Activated CD4-positive, alpha-beta T cell treated with anti-CD3 and anti-CD28 coated beads for 4 hours (primary cell): ENCODE results near the gene WARS2.

Experiments
- DNase-seq, 2 donors: peaks; one replicate each; pipeline ENCODE4 v3.0.0-alpha.2; 2020

Gene WARS2

GRCh38 chr1:119011706-119012105 lies 128.7 kb downstream of the WARS2 start:
- DNase-seq = no peak

- DNase-seq = no peak
Measured at GRCh38 chr1:119011116-119011515, 129.3 kb downstream of the WARS2 start.

GRCh38 chr1:119010201-119010600 lies 130.3 kb downstream of the WARS2 start:
- no peak for DNase-seq

GRCh38 chr1:119009312-119009655 lies 131.2 kb downstream of the WARS2 start:
- DNase-seq = no peak

- no peak for DNase-seq
Measured at GRCh38 chr1:119008483-119009311, 131.8 kb downstream of the WARS2 start.

GRCh38 chr1:119007670-119008482 lies 132.6 kb downstream of the WARS2 start:
- no peak for DNase-seq

- no peak for DNase-seq
Measured at GRCh38 chr1:119007339-119007669, 133.1 kb downstream of the WARS2 start.

GRCh38 chr1:119006406-119007279 lies 133.8 kb downstream of the WARS2 start:
- no peak for DNase-seq

- DNase-seq = no peak
Measured at GRCh38 chr1:119005724-119006405, 134.6 kb downstream of the WARS2 start.

GRCh38 chr1:119004781-119005180 lies 135.7 kb downstream of the WARS2 start:
- DNase-seq = no peak

GRCh38 chr1:119004129-119004527 lies 136.3 kb downstream of the WARS2 start:
- DNase-seq = no peak

- DNase-seq = no peak
Measured at GRCh38 chr1:119003413-119004128, 136.9 kb downstream of the WARS2 start.

GRCh38 chr1:119002028-119002686 lies 138.3 kb downstream of the WARS2 start:
- DNase-seq = no peak

GRCh38 chr1:119001181-119002027 lies 139.0 kb downstream of the WARS2 start:
- no peak for DNase-seq

GRCh38 chr1:119000371-119001180 lies 139.9 kb downstream of the WARS2 start:
- no peak for DNase-seq

- no peak for DNase-seq
Measured at GRCh38 chr1:118999348-119000071, 140.9 kb downstream of the WARS2 start.

GRCh38 chr1:118998171-118998570 lies 142.3 kb downstream of the WARS2 start:
- no peak for DNase-seq

GRCh38 chr1:118997225-118997624 lies 143.2 kb downstream of the WARS2 start:
- DNase-seq = no peak
